Loucy (cell line): Measurements from ENCODE around the gene SLC6A11.

Experiments
- H2AFZ ChIP-seq: fragments of 200-600 bp; sonication (generic); 2 replicates; pipeline ENCODE4 v1.6.0; 2016; ENCODE audit warnings: antibody characterized with exemption, mild to moderate bottlenecking, low read length, moderate library complexity
- H3F3A ChIP-seq: fragments of 200-600 bp; 2 replicates; pipeline ENCODE4 v1.6.0; 2016; ENCODE audit warnings: antibody characterized with exemption, low read depth, mild to moderate bottlenecking
- H3K27me3 ChIP-seq: fragments of 200-600 bp; sonication (generic); 2 replicates; pipeline ENCODE4 v1.6.1; 2014; ENCODE audit warnings: low read length, mild to moderate bottlenecking; ENCODE audit not compliant: insufficient read depth, poor library complexity, severe bottlenecking
- H3K36me3 ChIP-seq: fragments of 200-600 bp; sonication (generic); 2 replicates; pipeline ENCODE4 v1.6.1; 2016; ENCODE audit warnings: low read length; ENCODE audit not compliant: insufficient read depth
- H3K4me1 ChIP-seq: fragments of 200-600 bp; sonication (generic); 2 replicates; pipeline ENCODE4 v1.5.1; 2014; ENCODE audit warnings: low read length, mild to moderate bottlenecking; ENCODE audit not compliant: insufficient read depth, poor library complexity, severe bottlenecking
- H3K4me2 ChIP-seq: fragments of 200-600 bp; sonication (generic); 2 replicates; pipeline ENCODE4 v1.6.0; 2014; ENCODE audit warnings: antibody characterized with exemption, low read length, low read depth, mild to moderate bottlenecking; ENCODE audit not compliant: poor library complexity, severe bottlenecking
- H3K4me3 ChIP-seq: fragments of 200-600 bp; sonication (generic); 2 replicates; pipeline ENCODE4 v1.5.1; 2014; ENCODE audit warnings: low read length, mild to moderate bottlenecking, mixed read lengths; ENCODE audit not compliant: poor library complexity, severe bottlenecking
- H3K79me2 ChIP-seq: fragments of 200-600 bp; sonication (generic); 2 replicates; pipeline ENCODE4 v1.6.1; 2014; ENCODE audit warnings: low read length; ENCODE audit not compliant: insufficient read depth
- H3K9ac ChIP-seq: fragments of 200-600 bp; sonication (generic); 2 replicates; pipeline ENCODE4 v1.6.0; 2014; ENCODE audit warnings: mild to moderate bottlenecking, low read depth, low read length, moderate library complexity; ENCODE audit not compliant: poor library complexity, severe bottlenecking
- H3K9me2 ChIP-seq: fragments of 200-600 bp; sonication (generic); replicated peaks from 2 replicates; pipeline ENCODE4 v1.6.1; 2016; ENCODE audit warnings: low read depth, low read length, mixed read lengths
- H3K9me3 ChIP-seq: fragments of 200-600 bp; sonication (generic); 2 replicates; pipeline ENCODE4 v1.6.1; 2014; ENCODE audit warnings: mild to moderate bottlenecking, antibody characterized with exemption, low read length, low read depth; ENCODE audit not compliant: insufficient read depth
- H4K20me1 ChIP-seq: fragments of 200-600 bp; sonication (generic); 2 replicates; pipeline ENCODE4 v1.6.0; 2014; ENCODE audit warnings: antibody characterized with exemption, low read length, mild to moderate bottlenecking; ENCODE audit not compliant: insufficient read depth, poor library complexity, severe bottlenecking
- EZH2phosphoT487 ChIP-seq: fragments of 200-600 bp; IDR thresholded peaks from 2 replicates; pipeline ENCODE4 v1.6.1; 2018; ENCODE audit warnings: antibody characterized with exemption, mild to moderate bottlenecking, moderate library complexity, borderline replicate concordance
- TF ChIP-seq, protein P1 (sequence below): fragments of 200-600 bp; sonication (generic); conservative IDR thresholded peaks from 2 replicates; pipeline ENCODE4 v1.5.1; 2014; ENCODE audit warnings: mild to moderate bottlenecking, antibody characterized with exemption, low read length

Gene SLC6A11

DNA sequence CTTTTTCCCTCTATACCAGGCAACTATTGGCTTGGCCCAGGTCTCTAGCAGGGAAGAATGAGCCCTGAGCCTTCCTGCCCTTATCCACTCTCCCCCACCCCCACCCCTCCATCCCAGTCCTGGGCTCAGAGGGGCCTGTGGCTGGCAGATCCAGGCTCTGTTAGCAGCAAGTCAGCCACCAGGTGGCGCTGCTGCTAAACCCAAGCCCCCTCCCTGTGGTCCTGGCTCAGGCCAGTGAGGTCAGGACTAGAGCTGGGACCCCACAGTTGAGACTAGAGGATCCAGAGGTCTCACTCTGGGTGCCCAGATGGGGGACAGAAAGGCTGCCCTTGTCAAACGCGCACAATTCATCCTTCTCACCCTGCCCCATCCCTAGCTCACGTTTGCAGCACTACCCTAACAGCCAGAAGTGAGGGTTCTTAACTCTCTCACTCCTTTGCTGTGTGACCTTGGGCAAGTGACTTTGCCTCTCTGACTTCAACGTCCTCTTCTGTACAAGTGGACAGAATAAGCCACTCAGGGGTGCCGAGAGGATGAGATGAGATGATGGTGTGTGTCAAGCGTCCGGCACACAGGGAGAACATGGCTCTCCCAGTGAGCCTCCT is 129.8 kb downstream of the SLC6A11 start:
- Histone ChIP-seq H3F3A (no peaks in the 10 kb centered on the region), H3K27me3 (no peaks in the 10 kb centered on the region)
- no peak for TF ChIP-seq EZH2phosphoT487
- TF ChIP-seq, protein P1, sequence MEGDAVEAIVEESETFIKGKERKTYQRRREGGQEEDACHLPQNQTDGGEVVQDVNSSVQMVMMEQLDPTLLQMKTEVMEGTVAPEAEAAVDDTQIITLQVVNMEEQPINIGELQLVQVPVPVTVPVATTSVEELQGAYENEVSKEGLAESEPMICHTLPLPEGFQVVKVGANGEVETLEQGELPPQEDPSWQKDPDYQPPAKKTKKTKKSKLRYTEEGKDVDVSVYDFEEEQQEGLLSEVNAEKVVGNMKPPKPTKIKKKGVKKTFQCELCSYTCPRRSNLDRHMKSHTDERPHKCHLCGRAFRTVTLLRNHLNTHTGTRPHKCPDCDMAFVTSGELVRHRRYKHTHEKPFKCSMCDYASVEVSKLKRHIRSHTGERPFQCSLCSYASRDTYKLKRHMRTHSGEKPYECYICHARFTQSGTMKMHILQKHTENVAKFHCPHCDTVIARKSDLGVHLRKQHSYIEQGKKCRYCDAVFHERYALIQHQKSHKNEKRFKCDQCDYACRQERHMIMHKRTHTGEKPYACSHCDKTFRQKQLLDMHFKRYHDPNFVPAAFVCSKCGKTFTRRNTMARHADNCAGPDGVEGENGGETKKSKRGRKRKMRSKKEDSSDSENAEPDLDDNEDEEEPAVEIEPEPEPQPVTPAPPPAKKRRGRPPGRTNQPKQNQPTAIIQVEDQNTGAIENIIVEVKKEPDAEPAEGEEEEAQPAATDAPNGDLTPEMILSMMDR = peak; percentile 90

DNA sequence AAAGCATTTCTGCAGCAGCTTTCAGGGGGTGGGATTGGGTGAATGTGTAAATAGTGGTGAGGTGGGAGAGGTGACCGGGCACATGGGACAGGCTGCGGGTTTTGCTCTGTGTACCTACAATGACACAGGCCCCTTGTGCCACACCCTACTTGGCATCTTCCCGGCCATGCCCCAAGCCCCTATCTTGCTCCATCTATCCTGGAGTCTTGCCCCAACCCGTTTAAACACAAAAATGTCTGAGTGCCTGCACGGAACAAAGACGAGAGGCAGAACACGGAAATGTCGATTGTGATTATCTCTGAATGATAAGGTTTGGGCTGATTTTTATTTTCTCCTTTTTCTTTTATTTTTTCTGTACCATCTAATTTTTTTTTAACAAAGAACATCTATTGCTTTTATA is 130.5 kb downstream of the SLC6A11 start:
- TF ChIP-seq, protein P1 = no peak
- no peak for TF ChIP-seq EZH2phosphoT487

More for the DNA sequence above, 129.8 kb downstream of the SLC6A11 start:
- Histone ChIP-seq H3K4me3 (no peak overlapping the region), H2AFZ (no peak overlapping the region), H3K9me2 (no peaks in the 10 kb centered on the region), H3K4me2 (no peak overlapping the region), H3K9me3 (no peaks in the 10 kb centered on the region), H3K4me1 (no peaks in the 10 kb centered on the region), H3K36me3 (no peaks in the 10 kb centered on the region), H3K79me2 (no peaks in the 10 kb centered on the region), H3K9ac (no peak overlapping the region), H4K20me1 (no peaks in the 10 kb centered on the region)

DNA sequence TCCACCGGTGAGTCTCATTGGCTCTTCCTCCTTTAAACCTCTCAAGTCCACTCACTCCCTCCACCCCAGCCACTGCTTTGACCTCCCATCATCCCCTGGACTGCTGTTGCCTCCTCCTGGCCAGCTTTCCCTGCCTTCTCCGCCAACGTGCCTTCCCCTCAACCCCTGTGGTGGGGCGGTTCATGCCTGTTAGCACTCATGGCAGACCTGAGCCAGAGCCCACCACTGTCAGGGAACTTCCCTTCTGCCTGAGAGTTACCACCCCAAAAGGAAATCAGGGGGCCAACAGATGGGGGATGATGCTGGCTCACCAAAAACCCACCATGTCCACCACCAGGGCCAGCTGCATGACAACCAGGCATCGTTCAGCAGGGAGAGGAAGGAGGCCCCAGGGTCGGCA is 132.3 kb downstream of the SLC6A11 start:
- Histone ChIP-seq H3K4me2 (no peak overlapping the region), H2AFZ (no peak overlapping the region), H3K9me2 (no peaks in the 10 kb centered on the region), H3K4me1 (no peaks in the 10 kb centered on the region), H3K9me3 (no peaks in the 10 kb centered on the region), H3F3A (no peaks in the 10 kb centered on the region), H3K79me2 (no peaks in the 10 kb centered on the region), H3K36me3 (no peaks in the 10 kb centered on the region), H3K9ac (no peak overlapping the region), H4K20me1 (no peaks in the 10 kb centered on the region), H3K27me3 (no peaks in the 10 kb centered on the region), H3K4me3 (no peak overlapping the region)
- TF ChIP-seq, protein P1 = no peak
- no peak for TF ChIP-seq EZH2phosphoT487

More for the DNA sequence above, 130.5 kb downstream of the SLC6A11 start:
- Histone ChIP-seq H3K4me2 (no peak overlapping the region), H3K9me2 (no peaks in the 10 kb centered on the region), H3K9ac (no peak overlapping the region), H3K79me2 (no peaks in the 10 kb centered on the region), H3K9me3 (no peaks in the 10 kb centered on the region), H3F3A (no peaks in the 10 kb centered on the region), H3K4me3 (no peak overlapping the region), H3K27me3 (no peaks in the 10 kb centered on the region), H3K36me3 (no peaks in the 10 kb centered on the region), H2AFZ (no peak overlapping the region), H4K20me1 (no peaks in the 10 kb centered on the region), H3K4me1 (no peaks in the 10 kb centered on the region)
